ENCODE results near the gene RAP1GAP. TPM values are rescaled to one million over a fixed set of nuclear protein-coding genes. Genes with fewer than 3 reads are reported as not detected.
A peak's percentile ranks its signal among the peaks of the same experiment; 100 is the strongest.

The RAP1GAP gene
- total RNA-seq, 1 donor from 2014 or later, result 0.60 TPM

GRCh38 chr1:21622466-21623315 lies 46.5 kb downstream of the RAP1GAP start:
- DNase-seq, result peak; percentile 45
- Mint-ChIP-seq H3K27me3 (peaks cover 32% of the 10 kb centered on the region), H3K4me1 (peaks cover 9% of the 10 kb centered on the region), H3K27ac (no peak overlapping the region), H3K36me3 (ENCODE audit: low read depth) (no peaks in the 10 kb centered on the region), H3K9me3 (no peaks in the 10 kb centered on the region), H3K4me3 (peak overlapping the region; percentile 75)
- ChIA-PET POLR2A (no interaction called here), CTCF (interaction anchor here (0.8 kb wide), 1 partner anchor 990 kb away, joined by 3 read pairs; the partner anchor contains the start of gene PINK1)
- no peak for TF ChIP-seq CTCF (IDR thresholded peaks at IDR 0.05)
- intact Hi-C loops (cut with micrococcal nuclease), result no loop called here
- ATAC-seq (ENCODE audit: low read depth), result peak; percentile 88

GRCh38 chr1:21621761-21622436 lies 47.3 kb downstream of the RAP1GAP start:
- no peaks in the 10 kb centered on the region for H3K36me3 Mint-ChIP-seq (ENCODE audit: low read depth)
- intact Hi-C loops (cut with micrococcal nuclease), result no loop called here
- POLR2A ChIA-PET, result no interaction called here
- no peak for DNase-seq
- ATAC-seq (ENCODE audit: low read depth), result no peak
- no peak overlapping the region for H3K4me3 Mint-ChIP-seq
- no peak overlapping the region for H3K27ac Mint-ChIP-seq
- peaks cover 9% of the 10 kb centered on the region for H3K4me1 Mint-ChIP-seq
- TF ChIP-seq CTCF (IDR thresholded peaks at IDR 0.05), result no peak
- H3K9me3 Mint-ChIP-seq, result no peaks in the 10 kb centered on the region
- H3K27me3 Mint-ChIP-seq, result peaks cover 32% of the 10 kb centered on the region
- CTCF ChIA-PET, result no interaction called here

GRCh38 chr1:21621051-21621450 lies 48.1 kb downstream of the RAP1GAP start:
- Mint-ChIP-seq H3K4me1 (peaks cover 9% of the 10 kb centered on the region), H3K36me3 (ENCODE audit: low read depth) (no peaks in the 10 kb centered on the region), H3K27ac (no peak overlapping the region), H3K27me3 (peaks cover 32% of the 10 kb centered on the region), H3K9me3 (no peaks in the 10 kb centered on the region), H3K4me3 (no peak overlapping the region)
- no peak for TF ChIP-seq CTCF (IDR thresholded peaks at IDR 0.05)
- ChIA-PET POLR2A (no interaction called here), CTCF (no interaction called here)
- intact Hi-C loops (cut with micrococcal nuclease), result no loop called here
- DNase-seq (no peak), ATAC-seq (ENCODE audit: low read depth) (no peak)

- POLR2A ChIA-PET, result no interaction called here
Measured at GRCh38 chr1:21620496-21620895, 48.7 kb downstream of the RAP1GAP start.

More at GRCh38 chr1:21620496-21620895, 48.7 kb downstream of the RAP1GAP start:
- no peak overlapping the region for H3K4me3 Mint-ChIP-seq
- DNase-seq (no peak), ATAC-seq (ENCODE audit: low read depth) (no peak)
- H3K4me1 Mint-ChIP-seq, result peaks cover 9% of the 10 kb centered on the region
- no peak for TF ChIP-seq CTCF (IDR thresholded peaks at IDR 0.05)
- H3K36me3 Mint-ChIP-seq (ENCODE audit: low read depth), result no peaks in the 10 kb centered on the region
- intact Hi-C loops (cut with micrococcal nuclease), result no loop called here
- no peaks in the 10 kb centered on the region for H3K9me3 Mint-ChIP-seq
- no peak overlapping the region for H3K27ac Mint-ChIP-seq
- CTCF ChIA-PET, result no interaction called here
- peaks cover 29% of the 10 kb centered on the region for H3K27me3 Mint-ChIP-seq

Measured in activated B cell treated with CpG ODN at 0.5 μM for 24 hours (primary cell).